ENCODE data around the gene ENTPD3. TPM values are rescaled to one million over a fixed set of nuclear protein-coding genes. Genes with fewer than 3 reads are reported as not detected.

The ENTPD3 gene
- total RNA-seq, 2 donors from 2014 or later: 0.22 to 2.3 TPM

DNA sequence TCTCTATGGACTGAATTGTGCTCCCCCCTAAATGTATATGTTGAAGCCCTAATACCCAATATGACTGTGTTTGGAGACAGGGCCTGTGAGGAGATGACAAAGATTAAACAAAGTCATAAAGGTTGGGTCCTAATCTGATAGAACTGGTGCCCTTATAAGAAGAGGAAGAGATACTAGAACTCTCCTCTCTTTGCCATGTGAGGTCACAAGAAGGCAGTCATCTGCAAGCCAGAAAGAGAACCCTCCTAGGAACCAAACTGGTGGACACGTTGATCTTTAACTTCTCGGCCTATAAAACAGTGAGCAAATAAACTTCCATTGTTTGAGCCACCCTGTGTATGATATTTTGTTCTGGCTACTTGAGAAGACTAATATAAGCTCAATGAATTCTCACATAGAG is 31.6 kb upstream of the ENTPD3 start:
- Histone ChIP-seq H3K9ac (ENCODE audit: low read depth in 2 of 2, low read length in 2 of 2) (no peak overlapping the region), H3K27me3 (no peaks in the 10 kb centered on the region), H3K36me3 (no peaks in the 10 kb centered on the region), H3K4me1 (no peaks in the 10 kb centered on the region), H3K9me3 (no peaks in the 10 kb centered on the region), H3K27ac (no peak overlapping the region), H3K4me3 (no peak overlapping the region)
- TF ChIP-seq, protein P1, sequence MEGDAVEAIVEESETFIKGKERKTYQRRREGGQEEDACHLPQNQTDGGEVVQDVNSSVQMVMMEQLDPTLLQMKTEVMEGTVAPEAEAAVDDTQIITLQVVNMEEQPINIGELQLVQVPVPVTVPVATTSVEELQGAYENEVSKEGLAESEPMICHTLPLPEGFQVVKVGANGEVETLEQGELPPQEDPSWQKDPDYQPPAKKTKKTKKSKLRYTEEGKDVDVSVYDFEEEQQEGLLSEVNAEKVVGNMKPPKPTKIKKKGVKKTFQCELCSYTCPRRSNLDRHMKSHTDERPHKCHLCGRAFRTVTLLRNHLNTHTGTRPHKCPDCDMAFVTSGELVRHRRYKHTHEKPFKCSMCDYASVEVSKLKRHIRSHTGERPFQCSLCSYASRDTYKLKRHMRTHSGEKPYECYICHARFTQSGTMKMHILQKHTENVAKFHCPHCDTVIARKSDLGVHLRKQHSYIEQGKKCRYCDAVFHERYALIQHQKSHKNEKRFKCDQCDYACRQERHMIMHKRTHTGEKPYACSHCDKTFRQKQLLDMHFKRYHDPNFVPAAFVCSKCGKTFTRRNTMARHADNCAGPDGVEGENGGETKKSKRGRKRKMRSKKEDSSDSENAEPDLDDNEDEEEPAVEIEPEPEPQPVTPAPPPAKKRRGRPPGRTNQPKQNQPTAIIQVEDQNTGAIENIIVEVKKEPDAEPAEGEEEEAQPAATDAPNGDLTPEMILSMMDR (IDR thresholded peaks at IDR 0.05): no peak
- intact Hi-C loops (cut with DNase I): no loop called here
- no peak for DNase-seq

DNA sequence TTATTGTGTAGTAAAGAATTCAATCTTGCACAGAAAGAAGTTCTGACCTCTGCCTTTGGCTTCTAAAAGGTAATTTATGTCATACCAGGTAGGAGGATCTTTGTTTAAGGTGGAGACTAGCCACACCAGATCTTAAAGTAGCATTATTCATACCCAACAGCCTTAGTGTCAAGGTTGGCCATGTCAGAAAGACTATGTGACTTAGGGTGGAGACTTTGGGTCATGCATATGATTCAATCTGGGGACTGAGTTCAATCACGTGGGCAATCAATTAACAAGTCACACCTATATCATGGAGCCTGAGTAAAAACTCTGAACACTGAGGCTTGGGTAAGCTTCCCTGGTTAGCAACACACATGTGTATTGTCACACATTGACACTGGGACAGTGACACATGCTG is 28.5 kb upstream of the ENTPD3 start:
- no peaks in the 10 kb centered on the region for H3K27me3 ChIP-seq
- H3K4me3 ChIP-seq: no peak overlapping the region
- H3K27ac ChIP-seq: no peak overlapping the region
- TF ChIP-seq, protein P1 (IDR thresholded peaks at IDR 0.05): no peak
- no peaks in the 10 kb centered on the region for H3K9me3 ChIP-seq
- H3K9ac ChIP-seq (ENCODE audit: low read depth in 2 of 2, low read length in 2 of 2): no peak overlapping the region
- H3K4me1 ChIP-seq: no peaks in the 10 kb centered on the region
- intact Hi-C loops (cut with DNase I): no loop called here
- H3K36me3 ChIP-seq: no peaks in the 10 kb centered on the region
- no peak for DNase-seq

DNA sequence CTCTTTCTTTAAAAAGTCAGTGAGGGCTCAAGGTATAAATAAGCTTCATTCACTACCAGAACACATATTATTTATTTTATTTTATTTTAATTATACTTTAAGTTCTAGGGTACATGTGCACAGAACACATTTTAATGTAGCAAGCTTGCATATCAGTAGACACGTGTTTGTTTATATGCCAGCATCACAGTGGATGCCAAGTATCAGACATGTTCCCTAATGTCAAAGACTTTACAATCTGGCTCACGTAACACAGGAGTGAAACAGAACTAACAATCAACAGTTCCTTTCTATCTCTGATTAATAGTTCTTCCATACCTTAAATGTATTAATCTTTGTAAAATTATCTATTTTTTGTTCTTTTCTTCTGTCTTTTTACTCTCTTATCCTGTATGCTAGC is 23.3 kb upstream of the ENTPD3 start:
- intact Hi-C loops (cut with DNase I): no loop called here
- Histone ChIP-seq H3K36me3 (no peaks in the 10 kb centered on the region), H3K9ac (ENCODE audit: low read depth in 2 of 2, low read length in 2 of 2) (no peak overlapping the region), H3K4me3 (no peak overlapping the region), H3K9me3 (no peaks in the 10 kb centered on the region), H3K27me3 (no peaks in the 10 kb centered on the region), H3K27ac (no peak overlapping the region), H3K4me1 (no peaks in the 10 kb centered on the region)
- no peak for DNase-seq
- TF ChIP-seq, protein P1 (IDR thresholded peaks at IDR 0.05): no peak

DNA sequence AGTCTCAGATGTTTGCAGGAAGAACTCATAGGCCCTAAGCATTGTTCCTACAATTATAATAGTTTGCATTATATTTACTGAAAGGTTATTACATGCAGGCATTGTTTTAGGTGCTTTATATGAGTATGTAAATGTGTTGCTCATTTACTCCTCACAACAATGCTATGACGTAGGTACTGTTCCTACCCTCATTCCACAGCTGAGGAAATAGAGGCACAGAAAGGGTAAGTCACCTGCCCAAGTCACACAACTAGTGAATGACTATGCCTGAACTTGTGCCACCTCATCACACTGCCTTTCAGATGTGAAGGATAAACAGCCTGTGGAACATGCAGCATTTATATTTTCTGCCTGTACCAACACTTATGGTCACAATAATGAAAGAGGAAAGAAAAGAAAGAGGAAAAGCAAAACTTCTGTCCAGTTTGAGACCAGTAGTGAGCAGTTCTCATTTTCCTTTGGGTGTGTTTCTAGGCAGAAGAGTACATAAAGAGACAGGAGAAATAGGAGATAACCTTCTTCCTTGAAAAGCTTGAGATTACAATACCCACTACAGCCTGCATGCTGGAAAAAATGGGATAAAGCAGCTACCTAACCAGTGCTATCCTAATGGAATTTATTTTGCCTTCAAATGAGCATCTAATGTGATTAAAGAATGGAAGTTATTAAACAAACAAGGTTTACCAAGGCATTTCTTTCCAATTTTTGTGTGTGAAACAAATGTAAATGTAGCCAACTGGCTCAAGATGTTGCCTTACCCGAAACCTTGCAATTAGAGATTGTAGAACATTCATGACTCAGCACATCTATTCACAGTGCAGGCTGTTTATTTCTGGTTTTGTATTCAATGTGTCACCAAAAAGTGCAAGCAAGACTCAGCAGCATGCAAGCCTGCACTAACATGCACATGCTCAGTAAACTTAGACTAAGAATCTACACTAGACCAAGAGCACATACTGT is 20.5 kb upstream of the ENTPD3 start:
- no peaks in the 10 kb centered on the region for H3K36me3 ChIP-seq
- H3K9ac ChIP-seq (ENCODE audit: low read depth in 2 of 2, low read length in 2 of 2): no peak overlapping the region
- H3K27ac ChIP-seq: no peak overlapping the region
- intact Hi-C loops (cut with DNase I): no loop called here
- H3K9me3 ChIP-seq: no peaks in the 10 kb centered on the region
- no peak for DNase-seq
- no peaks in the 10 kb centered on the region for H3K4me1 ChIP-seq
- no peaks in the 10 kb centered on the region for H3K27me3 ChIP-seq
- H3K4me3 ChIP-seq: no peak overlapping the region
- TF ChIP-seq, protein P1 (IDR thresholded peaks at IDR 0.05): no peak

DNA sequence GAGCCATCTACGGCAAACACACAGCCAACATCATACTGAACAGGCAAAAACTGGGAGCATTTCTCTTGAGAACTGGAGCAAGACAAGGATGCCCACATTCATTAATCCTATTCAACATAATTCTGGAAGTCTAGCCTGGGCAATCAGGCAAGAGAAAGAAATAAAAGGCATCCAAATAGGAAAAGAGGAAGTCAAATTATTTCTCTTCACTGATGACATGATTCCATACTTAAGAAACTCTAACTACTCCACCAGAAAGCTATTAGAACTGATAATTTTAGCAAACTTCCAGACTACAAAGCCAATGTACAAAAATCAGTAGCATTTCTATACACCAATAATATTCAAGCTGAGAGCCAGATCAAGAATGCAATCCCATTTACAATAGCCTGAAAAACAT is 17.3 kb upstream of the ENTPD3 start:
- Histone ChIP-seq H3K36me3 (no peaks in the 10 kb centered on the region), H3K9ac (ENCODE audit: low read depth in 2 of 2, low read length in 2 of 2) (no peak overlapping the region), H3K4me3 (no peak overlapping the region), H3K27ac (no peak overlapping the region), H3K4me1 (no peaks in the 10 kb centered on the region), H3K9me3 (no peaks in the 10 kb centered on the region), H3K27me3 (no peaks in the 10 kb centered on the region)
- intact Hi-C loops (cut with DNase I): no loop called here
- no peak for DNase-seq
- TF ChIP-seq, protein P1 (IDR thresholded peaks at IDR 0.05): no peak
